SU-DHL-6 (cell line): ENCODE results near the gene TRMU.

Experiments
- H2AFZ ChIP-seq: fragments of 200-600 bp; sonication (generic); 2 replicates; pipeline ENCODE4 v1.6.1; 2014; ENCODE audit warnings: low read depth, mild to moderate bottlenecking, moderate library complexity, mixed read lengths, antibody characterized with exemption, low read length; ENCODE audit not compliant: severe bottlenecking
- H3F3A ChIP-seq: fragments of 200-600 bp; shearing (Covaris generic); 2 replicates; pipeline ENCODE4 v1.6.0; 2016; ENCODE audit warnings: antibody characterized with exemption, mild to moderate bottlenecking; ENCODE audit not compliant: insufficient read depth
- H3K27ac ChIP-seq: fragments of 200-600 bp; sonication (generic); 2 replicates; pipeline ENCODE4 v1.5.1; 2016; ENCODE audit warnings: low read depth, mild to moderate bottlenecking, low read length, moderate library complexity, mixed read lengths
- H3K27me3 ChIP-seq: fragments of 200-600 bp; sonication (generic), shearing (Covaris generic); 2 replicates; pipeline ENCODE4 v1.6.0; 2014; ENCODE audit warnings: mild to moderate bottlenecking, low read length
- H3K36me3 ChIP-seq: fragments of 200-600 bp; sonication (generic); 2 replicates; pipeline ENCODE4 v1.6.1; 2014; ENCODE audit warnings: mild to moderate bottlenecking, low read length, mixed read lengths
- H3K4me2 ChIP-seq: fragments of 300-600, 200-600 bp; shearing (Covaris generic), sonication (generic); 2 replicates; pipeline ENCODE4 v1.6.0; 2014; ENCODE audit warnings: low read length, low read depth, mild to moderate bottlenecking; ENCODE audit not compliant: poor library complexity, severe bottlenecking
- H3K4me3 ChIP-seq: fragments of 200-600 bp; sonication (generic); 2 replicates; pipeline ENCODE4 v1.5.1; 2014; ENCODE audit warnings: antibody characterized with exemption, low read length, mild to moderate bottlenecking, mixed read lengths; ENCODE audit not compliant: insufficient read depth, poor library complexity, severe bottlenecking
- H3K79me2 ChIP-seq: fragments of 200-600 bp; sonication (generic); 2 replicates; pipeline ENCODE4 v1.6.1; 2014; ENCODE audit warnings: mild to moderate bottlenecking, low read length, moderate library complexity; ENCODE audit not compliant: insufficient read depth
- H3K9ac ChIP-seq: fragments of 200-600 bp; sonication (generic); 2 replicates; pipeline ENCODE4 v1.7.0; 2014; ENCODE audit warnings: mild to moderate bottlenecking, low read length
- H3K9me2 ChIP-seq: fragments of 200-600 bp; sonication (generic); replicated peaks from 2 replicates; pipeline ENCODE4 v1.6.1; 2014; ENCODE audit warnings: low read length; ENCODE audit not compliant: insufficient read depth
- H3K9me3 ChIP-seq: fragments of 200-600 bp; sonication (generic); 2 replicates; pipeline ENCODE4 v1.6.1; 2014; ENCODE audit warnings: low read length, mixed read lengths; ENCODE audit not compliant: insufficient read depth
- H4K20me1 ChIP-seq: fragments of 200-600 bp; sonication (generic); 2 replicates; pipeline ENCODE4 v1.6.1; 2014; ENCODE audit warnings: low read depth, mild to moderate bottlenecking, antibody characterized with exemption, low read length, moderate library complexity, mixed read lengths
- CTCF ChIP-seq: fragments of 200-600 bp; sonication (generic); IDR thresholded peaks from one replicate; pipeline ENCODE4 v1.5.1; 2017; ENCODE audit warnings: antibody characterized with exemption, mild to moderate bottlenecking, low read length, moderate library complexity; ENCODE audit not compliant: insufficient read depth, poor library complexity, severe bottlenecking
- EZH2phosphoT487 ChIP-seq: fragments of 200-600 bp; sonication (generic), shearing (Covaris generic); conservative IDR thresholded peaks from 2 replicates; pipeline ENCODE4 v1.6.1; 2018; ENCODE audit warnings: mild to moderate bottlenecking, antibody characterized with exemption, low read length, moderate library complexity, mixed read lengths

Gene TRMU

GRCh38 chr22:46346680-46347405 lies 11.3 kb downstream of the TRMU start:
- H3K79me2 ChIP-seq, result no peaks in the 10 kb centered on the region
- no peaks in the 10 kb centered on the region; the same call in 1 of the 2 replicates for H3K36me3 ChIP-seq
- H3K9ac ChIP-seq, result no peak overlapping the region
- no peak for TF ChIP-seq CTCF
- no peak for TF ChIP-seq EZH2phosphoT487
- no peaks in the 10 kb centered on the region for H4K20me1 ChIP-seq
- no peaks in the 10 kb centered on the region for H3K27me3 ChIP-seq
- H3K9me2 ChIP-seq, result no peaks in the 10 kb centered on the region
- H2AFZ ChIP-seq, result no peak overlapping the region
- no peak overlapping the region for H3K4me2 ChIP-seq
- H3F3A ChIP-seq, result no peaks in the 10 kb centered on the region
- H3K9me3 ChIP-seq, result no peaks in the 10 kb centered on the region
- no peak overlapping the region for H3K27ac ChIP-seq
- H3K4me3 ChIP-seq, result no peak overlapping the region

- Histone ChIP-seq H3K9ac (no peak overlapping the region), H3K4me2 (no peak overlapping the region), H4K20me1 (no peaks in the 10 kb centered on the region), H2AFZ (no peak overlapping the region), H3K4me3 (no peak overlapping the region), H3K27me3 (no peaks in the 10 kb centered on the region), H3K9me3 (no peaks in the 10 kb centered on the region), H3K36me3 (no peaks in the 10 kb centered on the region; the same call in 1 of the 2 replicates), H3K9me2 (no peaks in the 10 kb centered on the region), H3K27ac (no peak overlapping the region), H3F3A (no peaks in the 10 kb centered on the region), H3K79me2 (no peaks in the 10 kb centered on the region)
- TF ChIP-seq EZH2phosphoT487 (no peak), CTCF (no peak)
Observed at GRCh38 chr22:46347646-46348045, 12.1 kb downstream of the TRMU start.

GRCh38 chr22:46348099-46348695 lies 12.7 kb downstream of the TRMU start:
- H3K27ac ChIP-seq, result no peak overlapping the region
- no peaks in the 10 kb centered on the region for H3K9me3 ChIP-seq
- H3K4me2 ChIP-seq, result no peak overlapping the region
- no peaks in the 10 kb centered on the region for H3K27me3 ChIP-seq
- no peaks in the 10 kb centered on the region for H3K9me2 ChIP-seq
- H2AFZ ChIP-seq, result no peak overlapping the region
- H3F3A ChIP-seq, result no peaks in the 10 kb centered on the region
- no peak overlapping the region for H3K4me3 ChIP-seq
- H3K79me2 ChIP-seq, result no peaks in the 10 kb centered on the region
- no peak for TF ChIP-seq CTCF
- TF ChIP-seq EZH2phosphoT487, result no peak
- H3K9ac ChIP-seq, result no peak overlapping the region
- H4K20me1 ChIP-seq, result no peaks in the 10 kb centered on the region
- no peaks in the 10 kb centered on the region; the same call in 1 of the 2 replicates for H3K36me3 ChIP-seq
